Spleen (tissue), 11 donors: ENCODE data around the gene ARFGAP1. TPM values are rescaled to one million over a fixed set of nuclear protein-coding genes. Genes with fewer than 3 reads are reported as not detected.

ENCODE experiments used
- DNase-seq: peaks from one replicate; pipeline ENCODE4 v3.0.0-alpha.2; 2020
- H3K27ac ChIP-seq, 8 donors: fragments of 200-600 bp; sonication (generic) in 7 of 8; 1 replicate in 4 of 8; 2 replicates in 4 of 8; pipeline versions ENCODE4 v1.5.0 to v1.8.0; 2016 to 2021; ENCODE audit warnings: inconsistent platforms in 4 of 8, mild to moderate bottlenecking in 4 of 8, moderate library complexity in 1 of 8
- H3K27me3 ChIP-seq, 7 donors: fragments of 200-600 bp; sonication (generic) in 6 of 7; replicated peaks in 1 of 7; 1 replicate in 4 of 7; 2 replicates in 3 of 7; pipeline versions ENCODE4 v1.5.0 to v1.8.0; 2016 to 2021; ENCODE audit warnings: inconsistent platforms in 3 of 7, mild to moderate bottlenecking in 1 of 7
- H3K36me3 ChIP-seq, 6 donors: fragments of 200-600 bp; sonication (generic) in 5 of 6; 1 replicate in 4 of 6; 2 replicates in 2 of 6; pipeline versions ENCODE4 v1.5.0 to v1.8.0; 2016 to 2021; ENCODE audit warnings: inconsistent platforms in 2 of 6
- H3K4me1 ChIP-seq, 6 donors: fragments of 200-600 bp; sonication (generic) in 5 of 6; 1 replicate in 3 of 6; 2 replicates in 3 of 6; pipeline versions ENCODE4 v1.5.0 to v1.8.0; 2016 to 2021; ENCODE audit warnings: inconsistent platforms in 3 of 6
- H3K4me3 ChIP-seq, 8 donors: fragments of 200-600 bp; sonication (generic) in 7 of 8; 1 replicate in 4 of 8; 2 replicates in 4 of 8; pipeline versions ENCODE4 v1.5.0 to v1.8.0; 2016 to 2021; ENCODE audit warnings: inconsistent platforms in 4 of 8, mild to moderate bottlenecking in 4 of 8, moderate library complexity in 2 of 8
- H3K9me3 ChIP-seq, 8 donors: fragments of 200-600 bp; sonication (generic) in 7 of 8; 1 replicate in 4 of 8; 2 replicates in 4 of 8; pipeline versions ENCODE4 v1.5.0 to v1.8.0; 2016 to 2021; ENCODE audit warnings: inconsistent platforms in 4 of 8
- POLR2A ChIP-seq, 3 donors: fragments of 450-650 bp; IDR thresholded peaks; one replicate each; pipeline ENCODE4 v1.5.1; 2017; ENCODE audit warnings: antibody characterized with exemption in 3 of 3, mild to moderate bottlenecking in 1 of 3
- POLR2AphosphoS5 ChIP-seq, 3 donors: sonication (generic); formaldehyde crosslinking; IDR thresholded peaks; one replicate each; pipeline ENCODE4 v1.5.1; 2017; ENCODE audit warnings: antibody characterized with exemption in 3 of 3
- WGBS, 5 donors: extraction: QIAGEN DNeasy Blood & Tissue Kit in 3 of 5; methylation state at CpG; one replicate each; pipeline versions ENCODE4 v1.1.5 to v1.1.7; 2013 to 2018; 5-methylcytosine and 5-hydroxymethylcytosine counted together
- intact Hi-C: fragments of 100-400 bp; cut with DNase I; formaldehyde crosslinking; loops from one replicate; pipeline ENCODE4 v1.15.0; 2023; ENCODE audit warnings: low total_unique reads
- polyA plus RNA-seq, 3 donors: library from polyadenylated mRNA; stranded (reverse); fragments of 200-250 nt; gene quantifications; one replicate each; pipeline ENCODE4 v1.2.1, GENCODE V29; 2013
- total RNA-seq, 7 donors: library from RNA; depleted of rRNA in 3 of 7; stranded (reverse); fragments of >200 nt in 3 of 7; fragmentation: NEBNext Ultra II Directional in 4 of 7; extraction: Animal tissue kit (Norgen Biotek cat#: 25700) in 4 of 7; gene quantifications; one replicate each; pipeline versions ENCODE4 v1.1.0 to v1.2.1, GENCODE V29; 2016 to 2021
- TF ChIP-seq, protein P1 (sequence below), 11 experiments: fragments of 200-600 bp in 7 of 11; fragments of 450-650 bp in 4 of 11; sonication (generic) in 4 of 11; IDR thresholded peaks in 8 of 11; conservative IDR thresholded peaks in 3 of 11; 1 replicate in 7 of 11; 2 replicates in 4 of 11; pipeline versions ENCODE4 v1.4.0 to v1.8.0; 2016 to 2021; ENCODE audit warnings: antibody characterized with exemption in 11 of 11, inconsistent platforms in 4 of 11, mild to moderate bottlenecking in 1 of 11
- donor health status: healthy with polysubstance abuse.
- donor health status: DM: no; HTN: no; CAD: no; lungs with moderate emphysema.
- donor health status: DM: no; HTN: no; CAD: no.
- donor health status: Bipolar disorder and iron deficiency.
- donor health status: healthy.
- donor health status: DM: no; HTN: no; CAD: no.
- donor health status: DM: yes; HTN: yes; CAD: no.

Gene ARFGAP1
- total and polyA plus RNA-seq, 10 donors = 44.4 to 165 (median 96.1) TPM

DNA sequence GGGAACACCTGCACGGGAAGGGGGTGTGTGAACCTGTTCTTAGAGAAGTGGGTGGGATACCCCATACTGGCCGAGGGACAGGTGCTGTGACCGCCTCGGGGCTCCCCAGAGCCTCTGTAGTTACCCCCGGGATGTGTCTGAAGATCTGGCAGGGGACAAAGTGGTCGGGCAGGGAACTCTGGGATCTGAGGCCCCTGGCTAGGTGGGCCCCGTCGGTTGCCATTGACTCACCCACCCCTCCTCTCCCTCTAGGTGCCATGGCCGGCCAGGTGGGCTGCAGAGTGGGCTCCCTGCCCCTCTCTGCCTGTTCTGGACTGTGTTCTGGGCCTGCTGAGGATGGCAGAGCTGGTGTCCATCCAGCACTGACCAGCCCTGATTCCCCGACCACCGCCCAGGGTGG is 32.6 kb upstream of the ARFGAP1 start:
- peak overlapping the region in 1 of 8 donors; percentile 57 for H3K27ac ChIP-seq
- WGBS, 5 donors = 86 to 96% (median 88%) methylated on average over 3 to 11 of the region's 11 CpGs

DNA sequence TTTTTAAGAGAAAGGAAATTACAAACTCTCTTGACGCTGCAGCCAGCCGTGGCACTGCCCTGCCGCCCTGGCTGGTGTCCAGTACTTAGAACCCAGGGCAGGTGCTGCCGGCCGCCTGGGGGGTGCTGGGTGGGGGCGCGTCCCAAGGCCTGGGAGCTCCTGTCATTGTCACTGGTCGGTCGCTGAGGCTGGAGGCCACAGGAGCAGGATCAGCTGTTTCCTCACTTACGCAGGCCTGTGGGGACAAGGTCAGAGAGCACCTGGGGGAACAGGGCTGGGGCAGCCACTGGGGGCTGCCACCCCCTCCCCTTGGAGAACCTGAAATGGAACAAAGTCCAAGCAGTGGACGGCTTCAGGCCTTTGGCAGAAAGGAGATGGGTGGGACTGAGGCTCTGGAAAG is 31.3 kb upstream of the ARFGAP1 start:
- DNase-seq = no peak
- 30 to 64% (median 49%) methylated on average over 9 to 11 of the region's 11 CpGs for WGBS, 5 donors
- Histone ChIP-seq H3K9me3 (no peaks in the 10 kb centered on the region), H3K27ac (peak overlapping the region in 3 of 8 donors; percentile 36 to 57 (median 37)), H3K4me1 (peaks cover 0 to 47% (median 13%) of the 10 kb centered on the region in 6 donors), H3K27me3 (peaks cover 0 to 50% (median 2%) of the 10 kb centered on the region in 7 donors), H3K36me3 (no peaks in the 10 kb centered on the region), H3K4me3 (no peak overlapping the region)
- TF ChIP-seq POLR2A (IDR thresholded peaks at IDR 0.05) (no peak), POLR2AphosphoS5 (IDR thresholded peaks at IDR 0.05) (peak; percentile 60 to 74 (median 72))
- intact Hi-C loops = no loop called here

More for the DNA sequence above, 32.6 kb upstream of the ARFGAP1 start:
- Histone ChIP-seq H3K4me3 (no peak overlapping the region), H3K9me3 (no peaks in the 10 kb centered on the region), H3K27me3 (peaks cover 0 to 50% (median under 1%) of the 10 kb centered on the region in 7 donors), H3K36me3 (no peaks in the 10 kb centered on the region), H3K4me1 (peaks cover 0 to 58% (median 20%) of the 10 kb centered on the region in 6 donors)
- intact Hi-C loops = no loop called here
- DNase-seq = no peak
- no peak for TF ChIP-seq POLR2A (IDR thresholded peaks at IDR 0.05)
- TF ChIP-seq POLR2AphosphoS5 (IDR thresholded peaks at IDR 0.05) = no peak
- TF ChIP-seq, protein P1, sequence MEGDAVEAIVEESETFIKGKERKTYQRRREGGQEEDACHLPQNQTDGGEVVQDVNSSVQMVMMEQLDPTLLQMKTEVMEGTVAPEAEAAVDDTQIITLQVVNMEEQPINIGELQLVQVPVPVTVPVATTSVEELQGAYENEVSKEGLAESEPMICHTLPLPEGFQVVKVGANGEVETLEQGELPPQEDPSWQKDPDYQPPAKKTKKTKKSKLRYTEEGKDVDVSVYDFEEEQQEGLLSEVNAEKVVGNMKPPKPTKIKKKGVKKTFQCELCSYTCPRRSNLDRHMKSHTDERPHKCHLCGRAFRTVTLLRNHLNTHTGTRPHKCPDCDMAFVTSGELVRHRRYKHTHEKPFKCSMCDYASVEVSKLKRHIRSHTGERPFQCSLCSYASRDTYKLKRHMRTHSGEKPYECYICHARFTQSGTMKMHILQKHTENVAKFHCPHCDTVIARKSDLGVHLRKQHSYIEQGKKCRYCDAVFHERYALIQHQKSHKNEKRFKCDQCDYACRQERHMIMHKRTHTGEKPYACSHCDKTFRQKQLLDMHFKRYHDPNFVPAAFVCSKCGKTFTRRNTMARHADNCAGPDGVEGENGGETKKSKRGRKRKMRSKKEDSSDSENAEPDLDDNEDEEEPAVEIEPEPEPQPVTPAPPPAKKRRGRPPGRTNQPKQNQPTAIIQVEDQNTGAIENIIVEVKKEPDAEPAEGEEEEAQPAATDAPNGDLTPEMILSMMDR (IDR thresholded peaks at IDR 0.05 in 8 of 11, conservative IDR thresholded peaks at IDR 0.05 in 3 of 11) = no peak

DNA sequence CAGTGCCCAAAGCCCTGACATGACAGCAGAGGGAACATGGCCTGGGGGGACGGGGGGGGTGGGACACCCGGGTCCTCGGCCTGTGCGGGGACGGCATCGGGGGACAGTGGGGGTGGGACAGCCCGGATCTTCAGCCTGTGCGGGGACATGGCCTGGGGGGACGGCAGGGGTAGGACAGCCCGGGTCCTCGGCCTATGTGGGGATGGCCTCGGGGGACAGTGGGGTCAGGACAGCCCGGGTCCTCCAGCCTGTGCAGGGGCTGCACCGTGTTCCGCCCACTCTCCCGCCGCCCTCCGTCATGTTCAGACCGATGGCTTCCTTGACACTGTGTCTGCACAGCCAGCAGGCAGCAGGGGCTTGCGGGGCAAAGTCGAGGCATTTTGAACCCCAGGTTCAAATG is 29.9 kb upstream of the ARFGAP1 start:
- Histone ChIP-seq H3K4me3 (no peak overlapping the region), H3K27me3 (peaks cover 0 to 54% (median 17%) of the 10 kb centered on the region in 7 donors), H3K9me3 (no peaks in the 10 kb centered on the region), H3K27ac (no peak overlapping the region), H3K4me1 (peaks cover 0 to 49% (median 16%) of the 10 kb centered on the region in 6 donors), H3K36me3 (no peaks in the 10 kb centered on the region)
- WGBS, 5 donors = 88 to 97% (median 90%) methylated on average over 6 to 21 of the region's 21 CpGs
- TF ChIP-seq, protein P1 (IDR thresholded peaks at IDR 0.05 in 8 of 11, conservative IDR thresholded peaks at IDR 0.05 in 3 of 11) = no peak
- TF ChIP-seq POLR2AphosphoS5 (IDR thresholded peaks at IDR 0.05) (no peak), POLR2A (IDR thresholded peaks at IDR 0.05) (no peak)
- DNase-seq = no peak
- intact Hi-C loops = no loop called here

DNA sequence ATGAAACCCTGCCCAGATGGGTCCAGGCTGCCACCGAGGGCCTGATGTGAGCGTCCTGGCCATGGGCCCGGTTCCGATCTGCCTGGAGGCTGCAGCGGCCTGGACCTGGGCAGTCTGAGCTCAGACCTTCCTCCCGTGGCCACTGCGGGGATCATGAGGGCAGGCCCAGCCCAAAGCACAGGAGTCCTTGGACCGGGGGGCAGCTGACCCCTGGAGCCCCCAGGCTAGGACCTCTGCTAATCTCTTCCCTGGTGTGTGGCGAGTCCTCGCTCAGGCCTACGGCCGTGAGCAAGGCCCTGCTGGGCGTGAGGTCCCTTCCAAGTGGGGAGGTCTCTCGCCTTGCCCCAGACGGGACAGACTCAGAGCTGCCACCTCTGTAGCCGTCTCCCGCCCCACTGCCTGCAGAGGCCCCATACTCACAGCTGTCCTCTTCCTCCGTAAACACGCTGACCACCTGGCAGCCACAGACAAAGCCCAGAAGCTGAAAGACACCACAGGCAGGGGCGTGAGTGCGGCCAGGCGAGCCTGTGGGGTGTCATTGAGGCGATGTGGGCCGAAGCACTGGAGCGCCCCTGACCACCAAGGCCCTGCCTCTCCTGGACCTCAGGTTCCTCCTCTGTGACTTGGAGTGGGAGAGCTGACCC is 28.9 kb upstream of the ARFGAP1 start:
- Histone ChIP-seq H3K9me3 (no peaks in the 10 kb centered on the region), H3K27me3 (peaks cover 0 to 60% (median 26%) of the 10 kb centered on the region in 7 donors), H3K4me1 (peaks cover 0 to 40% (median 11%) of the 10 kb centered on the region in 6 donors), H3K4me3 (no peak overlapping the region), H3K36me3 (no peaks in the 10 kb centered on the region), H3K27ac (no peak overlapping the region)
- no peak for DNase-seq
- intact Hi-C loops = no loop called here
- WGBS, 5 donors = 84 to 89% (median 87%) methylated on average over 17 to 25 of the region's 25 CpGs
- TF ChIP-seq, protein P1 (IDR thresholded peaks at IDR 0.05 in 8 of 11, conservative IDR thresholded peaks at IDR 0.05 in 3 of 11) = no peak
- TF ChIP-seq POLR2AphosphoS5 (IDR thresholded peaks at IDR 0.05) = no peak
- TF ChIP-seq POLR2A (IDR thresholded peaks at IDR 0.05) = no peak
